Thyroid gland (tissue), 4 donors: ENCODE measurements around the gene RNF32. TPM values are rescaled to one million over a fixed set of nuclear protein-coding genes. Genes with fewer than 3 reads are reported as not detected.

ENCODE experiments used
- DNase-seq, 2 donors: peaks; one replicate each; pipeline ENCODE4 v3.0.0-alpha.2; 2019
- H3K27ac ChIP-seq, 3 donors: fragments of 200-600 bp; sonication (generic); 1 replicate in 2 of 3; 2 replicates in 1 of 3; pipeline ENCODE4 v1.5.1; 2016 to 2019; ENCODE audit warnings: mild to moderate bottlenecking in 1 of 3, moderate library complexity in 1 of 3
- H3K27me3 ChIP-seq: fragments of 200-600 bp; sonication (generic); one replicate; pipeline ENCODE4 v1.5.1; 2019
- H3K36me3 ChIP-seq, 2 donors: fragments of 200-600 bp; sonication (generic); one replicate each; pipeline ENCODE4 v1.5.1; 2016 to 2019
- H3K4me1 ChIP-seq, 2 donors: fragments of 200-600 bp; sonication (generic); one replicate each; pipeline ENCODE4 v1.5.1; 2017 to 2019
- H3K4me3 ChIP-seq, 3 donors: fragments of 200-600 bp; sonication (generic); replicated peaks in 1 of 3; 1 replicate in 2 of 3; 2 replicates in 1 of 3; pipeline ENCODE4 v1.5.1; 2016; ENCODE audit warnings: mild to moderate bottlenecking in 1 of 3
- H3K9me3 ChIP-seq: fragments of 200-600 bp; sonication (generic); one replicate; pipeline ENCODE4 v1.5.1; 2017
- CTCF ChIP-seq, 6 experiments: fragments of 200-600 bp in 3 of 6; fragments of 450-650 bp in 3 of 6; sonication (generic) in 3 of 6; IDR thresholded peaks; one replicate each; pipeline ENCODE4 v1.5.1; 2016 to 2019; ENCODE audit warnings: antibody characterized with exemption in 6 of 6, mild to moderate bottlenecking in 2 of 6, inconsistent platforms in 1 of 6, moderate library complexity in 1 of 6
- POLR2A ChIP-seq, 2 donors: fragments of 450-650 bp; IDR thresholded peaks; one replicate each; pipeline ENCODE4 v1.6.1; 2017; ENCODE audit warnings: antibody characterized with exemption in 2 of 2, mild to moderate bottlenecking in 2 of 2, moderate library complexity in 1 of 2
- WGBS, 2 donors: methylation state at CpG; one replicate each; pipeline ENCODE4 v1.1.5; 2017; 5-methylcytosine and 5-hydroxymethylcytosine counted together
- intact Hi-C: fragments of 100-400 bp; cut with DNase I; formaldehyde crosslinking; loops from one replicate; pipeline ENCODE4 v1.15.1; 2023
- total RNA-seq, 4 donors: library from RNA; depleted of rRNA; stranded (reverse); fragments of >200 nt; gene quantifications; one replicate each; pipeline ENCODE4 v1.2.3, GENCODE V29; 2016

Gene RNF32
- total RNA-seq, 4 donors from 2014 or later: 1.1 to 3.1 (median 1.4) TPM

- no peaks in the 10 kb centered on the region for H3K4me1 ChIP-seq
- no peak overlapping the region for H3K4me3 ChIP-seq
- no peak for DNase-seq
- intact Hi-C loops: no loop called here
- no peak overlapping the region for H3K27ac ChIP-seq
- WGBS, 2 donors: 96 to 97% methylated on average over 19 of the region's 19 CpGs
- H3K27me3 ChIP-seq: no peaks in the 10 kb centered on the region
- peaks cover 3 to 8% of the 10 kb centered on the region in 2 donors for H3K36me3 ChIP-seq
- H3K9me3 ChIP-seq: no peaks in the 10 kb centered on the region
- TF ChIP-seq CTCF (IDR thresholded peaks at IDR 0.05) (no peak), POLR2A (IDR thresholded peaks at IDR 0.05) (no peak)
Observed at GRCh38 chr7:156676263-156676662, 35.7 kb downstream of the RNF32 start.

- H3K27me3 ChIP-seq: no peaks in the 10 kb centered on the region
- 96 to 98% methylated on average over 9 of the region's 9 CpGs for WGBS, 2 donors
- intact Hi-C loops: no loop called here
- H3K4me3 ChIP-seq: no peak overlapping the region
- H3K9me3 ChIP-seq: no peaks in the 10 kb centered on the region
- H3K36me3 ChIP-seq: peaks cover 3 to 8% of the 10 kb centered on the region in 2 donors
- no peak overlapping the region for H3K27ac ChIP-seq
- TF ChIP-seq POLR2A (IDR thresholded peaks at IDR 0.05) (no peak), CTCF (IDR thresholded peaks at IDR 0.05) (no peak)
- no peaks in the 10 kb centered on the region for H3K4me1 ChIP-seq
- no peak for DNase-seq
Observed at GRCh38 chr7:156677374-156678054, 36.9 kb downstream of the RNF32 start.

- intact Hi-C loops: no loop called here
Observed at GRCh38 chr7:156680281-156680680, 39.7 kb downstream of the RNF32 start.

GRCh38 chr7:156682928-156683327, 42.4 kb downstream of the RNF32 start:
- Histone ChIP-seq H3K4me1 (peaks cover 10 to 13% of the 10 kb centered on the region in 2 donors), H3K9me3 (no peaks in the 10 kb centered on the region), H3K27ac (no peak overlapping the region), H3K36me3 (no peaks in the 10 kb centered on the region), H3K27me3 (no peaks in the 10 kb centered on the region), H3K4me3 (no peak overlapping the region)
- DNase-seq: no peak
- 88 to 99% methylated on average over 2 of the region's 2 CpGs for WGBS, 2 donors
- TF ChIP-seq CTCF (IDR thresholded peaks at IDR 0.05) (no peak), POLR2A (IDR thresholded peaks at IDR 0.05) (no peak)
- intact Hi-C loops: no loop called here

More at GRCh38 chr7:156680281-156680680, 39.7 kb downstream of the RNF32 start:
- Histone ChIP-seq H3K36me3 (peaks cover 3 to 8% of the 10 kb centered on the region in 2 donors), H3K4me3 (no peak overlapping the region), H3K27ac (no peak overlapping the region), H3K27me3 (no peaks in the 10 kb centered on the region), H3K9me3 (no peaks in the 10 kb centered on the region), H3K4me1 (peaks cover 10 to 13% of the 10 kb centered on the region in 2 donors)
- no peak for DNase-seq
- TF ChIP-seq POLR2A (IDR thresholded peaks at IDR 0.05) (no peak), CTCF (IDR thresholded peaks at IDR 0.05) (no peak)
- 93 to 100% methylated on average over 1 of the region's 1 CpG for WGBS, 2 donors

- intact Hi-C loops: no loop called here
- DNase-seq: peak; percentile 64 to 77
- H3K9me3 ChIP-seq: no peaks in the 10 kb centered on the region
- no peaks in the 10 kb centered on the region for H3K36me3 ChIP-seq
- peak overlapping the region; percentile 0 to 26 (median 24) for H3K27ac ChIP-seq
- H3K4me1 ChIP-seq: peaks cover 10 to 13% of the 10 kb centered on the region in 2 donors
- WGBS, 2 donors: 49 to 63% methylated on average over 6 to 10 of the region's 10 CpGs
- no peak for TF ChIP-seq CTCF (IDR thresholded peaks at IDR 0.05)
- peak in 1 of 2 donors; percentile 9 for TF ChIP-seq POLR2A (IDR thresholded peaks at IDR 0.05)
- no peak overlapping the region for H3K4me3 ChIP-seq
- H3K27me3 ChIP-seq: no peaks in the 10 kb centered on the region
Observed at GRCh38 chr7:156684251-156684650, 43.7 kb downstream of the RNF32 start.
